Panc1 (cell line): ENCODE results near the gene PPARG.
A peak's percentile ranks its signal among the peaks of the same experiment; 100 is the strongest.

Source experiments
- CTCF ChIP-seq: fragments of 450-650 bp; IDR thresholded peaks from 2 replicates; pipeline ENCODE4 v1.5.1; 2017; ENCODE audit warnings: mild to moderate bottlenecking
- POLR2AphosphoS5 ChIP-seq: IDR thresholded peaks from 2 replicates; pipeline ENCODE4 v1.6.1; 2012; ENCODE audit warnings: mild to moderate bottlenecking, low read depth, low read length, moderate library complexity
- SIN3A ChIP-seq: IDR thresholded peaks from 2 replicates; pipeline ENCODE4 v1.6.1; 2012; ENCODE audit warnings: low read depth, mild to moderate bottlenecking, low read length, moderate library complexity, borderline replicate concordance; ENCODE audit not compliant: insufficient read depth
- TCF7L2 ChIP-seq: IDR thresholded peaks from 2 replicates; pipeline ENCODE4 v1.6.1; 2011; ENCODE audit warnings: mild to moderate bottlenecking, low read depth, low read length, inconsistent platforms

GRCh38 chr3:12328837-12329462 is 40.1 kb downstream of the PPARG start:
- peak; percentile 22; the same call in 1 of the 2 replicates for TF ChIP-seq CTCF
- TF ChIP-seq TCF7L2 = no peak
- TF ChIP-seq SIN3A = no peak
- no peak for TF ChIP-seq POLR2AphosphoS5
